Activated CD4-positive, alpha-beta T cell treated with anti-CD3 and anti-CD28 coated beads for 36 hours (primary cell): ENCODE measurements around the gene EIF2B1. TPM values are rescaled to one million over a fixed set of nuclear protein-coding genes. Genes with fewer than 3 reads are reported as not detected.
"Not testable (repeated sequence)": the region's sequence is repeated elsewhere in the genome, so short reads cannot be mapped to it uniquely, and the experiment has no call there.

Source experiments
- ATAC-seq: fragments of 200-7000 bp; cut with Tn5 transposase; one replicate; pipeline ENCODE4 v1.10.0; 2021; ENCODE audit warnings: mild to moderate bottlenecking, moderate library complexity
- CTCF ChIA-PET: fragments of 350-600 bp; sonication (Branson Sonifier 250); formaldehyde crosslinking; loops from one replicate; lab custom pipeline; 2021; ENCODE audit warnings: antibody characterized with exemption; lab: Charles Lee
- POLR2A ChIA-PET: fragments of 350-600 bp; sonication (Branson Sonifier 250); formaldehyde crosslinking; loops from one replicate; lab custom pipeline; 2021; ENCODE audit warnings: antibody characterized with exemption, inconsistent platforms; lab: Charles Lee
- DNase-seq: peaks from one replicate; pipeline ENCODE4 v3.0.0-alpha.2; 2020
- H3K27ac Mint-ChIP-seq: one replicate; pipeline ENCODE4 v1.8.0; 2021; ENCODE audit warnings: mixed read lengths
- H3K27me3 Mint-ChIP-seq: one replicate; pipeline ENCODE4 v1.8.0; 2021; ENCODE audit warnings: mixed read lengths
- H3K36me3 Mint-ChIP-seq: one replicate; pipeline ENCODE4 v1.8.0; 2021; ENCODE audit warnings: low read depth, mixed read lengths
- H3K4me1 Mint-ChIP-seq: one replicate; pipeline ENCODE4 v1.8.0; 2021; ENCODE audit warnings: mixed read lengths
- H3K4me3 Mint-ChIP-seq: one replicate; pipeline ENCODE4 v1.8.0; 2021; ENCODE audit warnings: mild to moderate bottlenecking, moderate library complexity, mixed read lengths
- H3K9me3 Mint-ChIP-seq: one replicate; pipeline ENCODE4 v1.8.0; 2021; ENCODE audit warnings: low read depth, mixed read lengths
- intact Hi-C, 2 experiments: fragments of 100-400 bp; cut with DNase I in 1 of 2; cut with micrococcal nuclease in 1 of 2; formaldehyde crosslinking; loops; one replicate each; pipeline versions ENCODE4 v1.14.2 to v1.15.1; 2022 to 2024; cut with DNase I, micrococcal nuclease
- total RNA-seq, 2 experiments: library from RNA; stranded (reverse); gene quantifications; one replicate each; pipeline ENCODE4 v1.2.3, GENCODE V29; 2021

The EIF2B1 gene
- total RNA-seq, 2 experiments from 2014 or later: 52.7 to 61.0 TPM

DNA sequence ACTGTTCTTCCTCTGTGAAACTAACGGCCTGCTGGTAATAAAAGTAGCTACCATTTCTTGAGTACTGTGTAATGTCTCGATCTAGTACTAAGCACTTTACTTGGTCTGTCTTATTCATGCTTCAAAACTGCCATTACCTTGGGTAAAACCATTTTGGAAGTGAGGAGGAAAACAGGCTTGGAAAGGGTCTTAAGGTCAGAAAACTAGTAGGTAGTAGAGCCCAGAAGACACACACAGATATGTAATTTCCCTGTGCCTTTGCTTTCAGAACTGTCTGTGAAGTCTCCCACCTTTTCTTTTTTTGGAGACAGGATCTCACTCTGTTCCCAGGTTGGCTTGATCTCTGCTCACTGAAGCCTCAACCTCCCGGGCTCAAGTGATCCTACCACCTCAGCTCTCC, 35.0 kb downstream of the EIF2B1 start:
- CTCF ChIA-PET: interaction anchor here (1.0 kb wide), 1 partner anchor 8 kb away, joined by 3 read pairs; no protein-coding TSS in a partner anchor
- Mint-ChIP-seq H3K36me3 (peaks cover 38% of the 10 kb centered on the region), H3K27me3 (no peaks in the 10 kb centered on the region), H3K4me1 (peaks cover 19% of the 10 kb centered on the region), H3K9me3 (no peaks in the 10 kb centered on the region), H3K27ac (no peak overlapping the region), H3K4me3 (no peak overlapping the region)
- ATAC-seq (no peak), DNase-seq (no peak)
- intact Hi-C loops: no loop called here
- POLR2A ChIA-PET: no interaction called here

DNA sequence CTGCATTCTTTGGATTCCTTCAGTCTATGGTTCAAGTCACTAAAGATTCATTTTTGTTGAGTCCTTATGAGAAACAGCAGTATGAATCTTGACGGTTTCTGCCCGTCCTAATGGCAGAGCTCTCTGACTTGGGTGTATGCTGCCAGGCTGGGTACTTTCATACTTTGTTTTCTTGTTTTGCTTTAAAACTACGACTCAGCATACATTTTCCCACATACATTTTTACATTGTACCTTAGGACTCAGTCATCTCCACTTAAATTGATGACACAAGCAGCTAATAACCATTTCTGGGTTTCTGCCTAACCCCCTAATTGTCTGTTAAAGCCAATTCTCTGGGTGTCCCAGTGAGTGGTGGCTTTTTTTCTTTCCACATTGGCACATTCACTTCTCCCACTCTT, 36.4 kb downstream of the EIF2B1 start:
- H3K27me3 Mint-ChIP-seq: no peaks in the 10 kb centered on the region
- peaks cover 13% of the 10 kb centered on the region for H3K4me1 Mint-ChIP-seq
- DNase-seq: no peak
- H3K27ac Mint-ChIP-seq: no peak overlapping the region
- ATAC-seq: no peak
- ChIA-PET POLR2A (no interaction called here), CTCF (no interaction called here)
- intact Hi-C loops: no loop called here
- H3K36me3 Mint-ChIP-seq: peaks cover 37% of the 10 kb centered on the region
- no peak overlapping the region for H3K4me3 Mint-ChIP-seq
- no peaks in the 10 kb centered on the region for H3K9me3 Mint-ChIP-seq

DNA sequence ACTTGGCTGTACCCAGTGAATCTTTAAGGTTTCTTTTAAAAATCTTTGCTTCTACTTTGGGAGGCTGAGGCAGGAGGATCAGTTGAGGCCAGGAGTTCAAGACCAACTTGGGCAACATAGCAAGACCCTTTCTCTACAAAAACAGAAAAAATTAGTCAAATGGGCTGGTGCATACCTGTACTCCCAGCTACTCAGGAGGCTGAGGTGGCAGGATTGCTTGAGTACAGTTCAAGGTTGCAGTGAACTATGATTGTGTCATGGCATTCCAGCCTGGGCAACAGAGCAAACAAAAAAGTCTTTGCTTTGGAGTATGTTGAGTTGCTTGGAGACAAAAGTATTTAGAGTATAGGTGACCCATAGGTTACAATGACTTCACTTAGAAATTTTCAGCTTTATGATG, 37.8 kb downstream of the EIF2B1 start:
- Mint-ChIP-seq H3K36me3 (peaks cover 44% of the 10 kb centered on the region), H3K27me3 (no peaks in the 10 kb centered on the region), H3K9me3 (no peaks in the 10 kb centered on the region), H3K4me1 (peaks cover 20% of the 10 kb centered on the region), H3K27ac (no peak overlapping the region), H3K4me3 (no peak overlapping the region)
- no peak for ATAC-seq
- intact Hi-C loops: no loop called here
- ChIA-PET CTCF (no interaction called here), POLR2A (interaction anchor here (0.7 kb wide), 1 partner anchor 249 kb away, joined by 6 read pairs; no protein-coding TSS in a partner anchor)
- no peak for DNase-seq

DNA sequence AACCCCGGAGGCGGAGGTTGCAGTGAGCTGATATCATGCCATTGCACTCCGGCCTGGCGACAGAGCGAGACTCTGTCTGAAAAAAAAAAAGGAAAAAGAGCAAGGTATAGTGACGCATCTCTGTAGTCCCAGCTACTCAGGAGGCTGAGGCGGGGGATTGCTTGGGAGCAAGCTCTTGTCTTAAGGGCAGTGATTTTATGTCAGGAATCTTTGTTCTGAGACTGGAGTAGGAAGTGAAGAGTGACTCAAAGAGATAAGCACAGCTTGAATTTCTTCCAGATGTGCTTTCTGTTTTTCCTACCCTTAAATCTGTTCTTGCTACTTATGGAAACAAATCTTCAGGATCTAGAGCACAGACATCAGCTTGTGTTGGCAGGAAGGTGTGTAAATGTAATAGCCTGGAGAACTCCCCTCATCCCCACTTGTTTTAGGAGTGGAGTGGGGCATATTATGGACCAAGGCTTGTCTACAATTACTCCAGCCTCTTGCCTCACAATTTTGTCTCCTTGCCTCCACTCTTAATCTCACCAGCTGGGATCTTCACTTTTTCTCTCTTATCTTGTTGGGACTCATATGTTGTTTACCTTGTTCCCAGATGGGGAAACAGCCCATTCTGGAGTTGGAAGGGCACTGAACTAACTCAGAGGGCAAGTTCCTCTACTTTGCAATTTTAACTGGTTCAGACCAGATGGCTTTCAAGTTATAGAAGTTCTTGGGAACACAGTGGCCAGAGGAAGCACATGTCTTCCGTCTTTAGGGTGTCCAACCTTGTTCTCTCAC, 41.6 kb downstream of the EIF2B1 start:
- Mint-ChIP-seq H3K4me3 (no peak overlapping the region), H3K36me3 (peaks cover 50% of the 10 kb centered on the region), H3K4me1 (peaks cover 34% of the 10 kb centered on the region), H3K27ac (peak overlapping the region; percentile 53), H3K9me3 (no peaks in the 10 kb centered on the region), H3K27me3 (no peaks in the 10 kb centered on the region)
- ChIA-PET POLR2A (interaction anchor here (0.6 kb wide), 1 partner anchor 14 kb away, joined by 5 read pairs; no protein-coding TSS in a partner anchor), CTCF (no interaction called here)
- DNase-seq: no peak
- intact Hi-C loops: no loop called here
- no peak for ATAC-seq

DNA sequence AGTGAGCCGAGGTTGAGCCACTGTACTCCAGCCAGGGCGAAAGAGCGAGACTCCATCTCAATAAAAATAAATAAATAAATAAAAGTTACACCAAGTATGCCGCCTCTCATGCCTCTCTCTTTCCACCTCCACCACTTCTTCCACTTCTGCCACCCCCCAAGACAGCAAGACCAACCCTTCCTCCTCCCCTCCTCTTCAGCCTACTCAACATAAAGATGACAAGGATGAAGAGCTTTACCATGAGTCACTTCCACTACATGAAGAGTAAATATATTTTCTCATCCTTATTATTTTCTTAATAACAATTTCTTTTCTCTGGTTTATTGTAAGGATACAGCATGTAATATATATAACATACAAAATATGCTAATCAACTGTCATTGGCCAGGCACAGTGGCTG, 52.7 kb downstream of the EIF2B1 start:
- DNase-seq (no peak), ATAC-seq (no peak)
- ChIA-PET CTCF (interaction anchor here (1.5 to 1.8 kb wide), 2 partner anchors 121 to 311 kb away, joined by 4 read pairs; no protein-coding TSS in a partner anchor), POLR2A (no interaction called here)
- Mint-ChIP-seq H3K27me3 (no peaks in the 10 kb centered on the region), H3K36me3 (peaks cover 7% of the 10 kb centered on the region), H3K4me3 (no peak overlapping the region), H3K9me3 (no peaks in the 10 kb centered on the region), H3K4me1 (peaks cover 18% of the 10 kb centered on the region), H3K27ac (no peak overlapping the region)
- intact Hi-C loops: loop anchor here in 1 of 2 experiments (5.0 kb wide), 3 partner anchors 48 to 153 kb away; partner anchors contain the start of genes RILPL1 and SNRNP35

DNA sequence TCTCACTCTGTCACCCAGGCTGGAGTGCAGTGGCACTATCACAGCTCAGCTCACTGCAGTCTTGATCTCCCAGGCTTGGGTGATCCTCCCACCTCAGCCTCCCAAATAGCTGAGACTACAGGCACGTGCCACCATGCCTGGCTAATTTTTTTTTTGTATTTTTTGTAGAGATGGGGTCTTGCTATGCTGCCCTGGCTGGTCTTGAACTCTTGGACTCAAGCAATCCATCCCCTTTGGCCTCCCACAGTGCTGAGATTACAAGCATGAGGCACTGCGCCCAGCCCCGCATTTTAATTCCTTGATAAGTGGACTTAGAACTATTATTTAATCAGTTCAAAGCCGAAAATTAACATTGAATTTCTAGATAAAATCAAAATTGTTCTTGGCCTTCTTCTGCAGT, 54.7 kb downstream of the EIF2B1 start:
- POLR2A ChIA-PET, DNase-seq, H3K36me3 Mint-ChIP-seq, ATAC-seq, intact Hi-C loops, H3K27ac Mint-ChIP-seq, H3K9me3 Mint-ChIP-seq, CTCF ChIA-PET, H3K27me3 Mint-ChIP-seq, H3K4me3 Mint-ChIP-seq: not testable (repeated sequence)
- peaks cover 12% of the 10 kb centered on the region for H3K4me1 Mint-ChIP-seq

DNA sequence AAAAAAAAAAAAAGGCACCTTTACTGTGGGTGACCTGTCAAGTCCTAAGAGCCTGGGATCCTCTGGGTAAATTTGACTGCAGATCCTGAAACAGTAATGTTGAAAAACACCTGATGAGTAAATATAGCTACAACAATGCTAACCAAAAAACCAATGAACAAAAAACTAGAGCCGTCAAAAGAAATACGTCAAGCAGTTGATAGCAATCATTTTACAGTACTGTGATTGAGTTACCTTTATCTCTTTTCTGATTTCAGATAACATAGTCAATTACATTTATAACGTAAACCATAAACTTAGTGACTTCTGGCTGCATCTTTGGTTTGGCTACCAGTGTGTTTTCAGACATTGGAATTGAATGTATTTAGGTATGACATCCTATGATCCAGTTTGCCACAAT, 55.2 kb downstream of the EIF2B1 start:
- DNase-seq (no peak), ATAC-seq (no peak)
- intact Hi-C loops: no loop called here
- Mint-ChIP-seq H3K4me3 (no peak overlapping the region), H3K27me3 (no peaks in the 10 kb centered on the region), H3K27ac (no peak overlapping the region), H3K4me1 (peaks cover 12% of the 10 kb centered on the region), H3K9me3 (no peaks in the 10 kb centered on the region), H3K36me3 (no peaks in the 10 kb centered on the region)
- CTCF ChIA-PET: interaction anchor here (0.6 kb wide), 1 partner anchor 42 kb away, joined by 4 read pairs; no protein-coding TSS in a partner anchor
- POLR2A ChIA-PET: interaction anchor here (0.6 kb wide), 1 partner anchor 13 kb away, joined by 5 read pairs; no protein-coding TSS in a partner anchor

DNA sequence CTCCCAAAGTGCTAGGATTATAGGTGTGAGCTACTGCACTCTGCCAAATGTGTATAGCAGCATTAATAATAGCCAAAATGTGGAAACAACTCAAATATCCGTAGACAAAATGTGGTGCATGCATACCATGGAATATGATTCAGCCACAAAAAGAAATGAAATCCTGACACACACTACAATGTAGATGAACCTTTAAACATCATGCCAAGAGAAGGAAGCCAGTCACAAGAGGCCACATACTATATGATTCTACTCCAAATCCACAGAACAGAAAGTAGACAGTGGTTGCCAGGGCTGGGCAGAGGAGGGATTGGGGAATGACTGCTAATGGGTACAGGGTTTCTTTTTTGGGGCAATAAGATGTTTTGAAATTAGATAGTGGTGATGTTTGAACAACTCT, 56.9 kb downstream of the EIF2B1 start:
- DNase-seq: no peak
- ATAC-seq: no peak
- POLR2A ChIA-PET: no interaction called here
- Mint-ChIP-seq H3K4me3 (no peak overlapping the region), H3K9me3 (no peaks in the 10 kb centered on the region), H3K27me3 (no peaks in the 10 kb centered on the region), H3K4me1 (peaks cover 2% of the 10 kb centered on the region), H3K27ac (no peak overlapping the region), H3K36me3 (no peaks in the 10 kb centered on the region)
- intact Hi-C loops: no loop called here
- CTCF ChIA-PET: no interaction called here

DNA sequence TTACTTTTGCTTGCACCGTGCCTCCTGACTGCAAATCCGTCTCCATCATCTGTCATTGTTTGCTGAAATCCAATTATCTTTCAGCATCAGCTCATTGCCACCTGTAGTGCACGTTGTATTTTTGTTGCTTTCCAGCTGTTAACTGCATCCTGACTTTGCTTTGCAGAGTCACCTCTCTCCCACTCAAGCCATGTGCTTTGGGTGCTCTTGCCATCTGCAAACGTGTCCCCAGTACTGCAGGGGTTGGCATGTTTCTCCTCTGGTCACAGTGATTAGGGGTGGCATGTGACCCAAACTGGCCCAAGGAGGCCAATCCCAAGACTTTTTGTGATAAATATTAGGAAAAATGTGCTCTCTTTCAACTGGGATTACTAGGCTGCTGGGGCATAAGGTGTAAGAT, 59.6 kb downstream of the EIF2B1 start:
- no peak overlapping the region for H3K4me3 Mint-ChIP-seq
- CTCF ChIA-PET: no interaction called here
- H3K4me1 Mint-ChIP-seq: peaks cover 4% of the 10 kb centered on the region
- no peaks in the 10 kb centered on the region for H3K36me3 Mint-ChIP-seq
- H3K27me3 Mint-ChIP-seq: no peaks in the 10 kb centered on the region
- no peaks in the 10 kb centered on the region for H3K9me3 Mint-ChIP-seq
- intact Hi-C loops: no loop called here
- POLR2A ChIA-PET: interaction anchor here (0.5 kb wide), 1 partner anchor 126 kb away, joined by 3 read pairs; no protein-coding TSS in a partner anchor
- ATAC-seq (no peak), DNase-seq (no peak)
- H3K27ac Mint-ChIP-seq: no peak overlapping the region

DNA sequence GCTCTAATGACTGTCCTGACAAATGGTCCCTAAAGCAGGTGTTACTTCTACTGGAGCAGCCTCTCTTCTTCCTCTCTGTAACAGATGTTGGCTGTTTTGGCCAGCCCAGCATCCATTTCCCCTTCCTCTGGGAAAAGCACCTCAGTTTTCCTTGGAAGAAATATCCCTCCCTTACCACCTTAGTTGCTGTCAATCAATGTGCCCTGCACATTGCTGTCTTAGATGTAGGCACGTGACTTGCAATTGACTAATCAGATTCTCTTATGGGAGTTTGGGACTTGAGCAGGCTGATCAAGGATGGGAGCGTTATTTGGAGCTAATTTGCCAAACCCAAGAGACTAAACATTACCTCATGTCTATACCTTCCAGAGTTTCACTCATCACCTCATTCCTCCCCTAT, 61.1 kb downstream of the EIF2B1 start:
- intact Hi-C loops: no loop called here
- Mint-ChIP-seq H3K4me3 (no peak overlapping the region), H3K27ac (no peak overlapping the region), H3K4me1 (peaks cover 4% of the 10 kb centered on the region), H3K36me3 (no peaks in the 10 kb centered on the region), H3K9me3 (no peaks in the 10 kb centered on the region), H3K27me3 (no peaks in the 10 kb centered on the region)
- ChIA-PET CTCF (interaction anchor here (0.7 kb wide), 1 partner anchor 237 kb away, joined by 3 read pairs; no protein-coding TSS in a partner anchor), POLR2A (no interaction called here)
- no peak for ATAC-seq
- DNase-seq: no peak

DNA sequence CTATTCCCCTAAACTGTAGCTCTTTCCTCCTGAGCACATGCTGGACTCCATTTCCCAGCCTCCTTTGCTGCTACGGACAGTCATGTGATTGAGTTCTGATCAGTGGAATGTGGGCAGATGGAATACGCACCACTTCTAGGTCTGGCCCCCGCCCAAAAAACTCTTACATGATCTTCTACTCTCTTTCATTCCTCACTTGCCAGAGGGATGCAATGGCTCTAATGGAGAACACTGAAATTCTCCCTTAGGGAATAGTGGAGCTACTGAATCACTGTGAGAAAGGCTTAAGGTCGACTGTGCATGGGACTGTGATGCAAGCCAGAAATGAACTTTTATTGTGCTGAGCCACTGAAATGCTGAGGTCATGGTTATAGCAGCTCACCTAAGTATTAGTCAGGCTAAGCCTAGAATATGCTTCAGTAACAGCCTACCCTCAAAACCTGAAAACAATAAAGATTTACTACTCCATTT, 62.1 kb downstream of the EIF2B1 start:
- Mint-ChIP-seq H3K4me1 (peaks cover 4% of the 10 kb centered on the region), H3K4me3 (no peak overlapping the region), H3K36me3 (no peaks in the 10 kb centered on the region), H3K27ac (no peak overlapping the region), H3K9me3 (no peaks in the 10 kb centered on the region), H3K27me3 (no peaks in the 10 kb centered on the region)
- peak; percentile 26 for ATAC-seq
- intact Hi-C loops: no loop called here
- no peak for DNase-seq
- CTCF ChIA-PET: interaction anchor here (0.9 to 1.0 kb wide), 2 partner anchors 10 to 237 kb away, joined by 3 read pairs; no protein-coding TSS in a partner anchor
- POLR2A ChIA-PET: interaction anchor here (0.6 kb wide), 1 partner anchor 293 kb away, joined by 5 read pairs; no protein-coding TSS in a partner anchor
